Measurements from ENCODE around the gene CRYGN. TPM values are rescaled to one million over a fixed set of nuclear protein-coding genes. Genes with fewer than 3 reads are reported as not detected.

Gene CRYGN
- total RNA-seq, 2 donors from 2014 or later = not detected

DNA sequence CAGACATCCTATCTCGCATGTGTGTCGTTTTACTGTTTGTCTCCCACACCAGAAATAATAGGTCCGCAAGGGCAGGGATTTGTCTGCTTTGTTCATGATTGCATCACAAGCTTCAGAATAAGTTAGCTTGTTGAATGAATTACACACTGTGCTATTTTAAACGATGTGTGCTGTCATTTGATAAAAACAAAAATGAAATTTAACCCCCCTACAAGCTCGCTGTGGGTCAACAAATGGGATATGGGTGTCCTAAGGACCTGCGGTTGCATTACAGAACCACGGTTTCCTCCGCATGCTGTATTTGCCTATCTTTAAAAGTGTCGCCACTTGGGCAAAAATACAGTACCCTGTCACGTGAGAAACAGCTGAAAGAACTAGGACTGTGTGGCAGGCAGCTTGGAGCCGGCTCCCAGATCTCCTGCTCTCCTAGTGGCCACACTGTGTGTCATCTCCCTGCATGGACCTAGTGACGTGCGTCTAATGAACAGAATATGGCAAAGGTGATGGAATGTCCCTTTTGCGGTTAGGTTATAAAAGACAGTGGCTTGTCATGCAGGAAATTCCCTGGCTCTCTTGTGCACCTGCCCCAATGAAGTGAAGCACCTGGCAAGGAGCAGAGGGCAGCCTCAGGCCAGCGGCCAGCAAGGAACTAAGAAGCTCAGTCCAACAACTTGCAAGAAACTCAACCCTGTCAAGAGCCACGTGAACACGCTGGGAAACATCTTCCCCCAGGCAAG is 32.9 kb upstream of the CRYGN start:
- Histone ChIP-seq H3K9ac (ENCODE audit: low read depth in 2 of 2, low read length in 2 of 2) (no peak overlapping the region), H3K27ac (no peak overlapping the region)
- intact Hi-C loops (cut with DNase I) = no loop called here

GRCh38 chr7:151470711-151471110 is 30.8 kb upstream of the CRYGN start:
- no peaks in the 10 kb centered on the region for H3K27me3 ChIP-seq
- intact Hi-C loops (cut with DNase I) = no loop called here
- no peaks in the 10 kb centered on the region for H3K36me3 ChIP-seq
- no peak overlapping the region for H3K4me3 ChIP-seq
- no peak overlapping the region for H3K27ac ChIP-seq
- no peak overlapping the region for H3K9ac ChIP-seq (ENCODE audit: low read depth in 2 of 2, low read length in 2 of 2)
- no peaks in the 10 kb centered on the region for H3K9me3 ChIP-seq
- TF ChIP-seq, protein P1, sequence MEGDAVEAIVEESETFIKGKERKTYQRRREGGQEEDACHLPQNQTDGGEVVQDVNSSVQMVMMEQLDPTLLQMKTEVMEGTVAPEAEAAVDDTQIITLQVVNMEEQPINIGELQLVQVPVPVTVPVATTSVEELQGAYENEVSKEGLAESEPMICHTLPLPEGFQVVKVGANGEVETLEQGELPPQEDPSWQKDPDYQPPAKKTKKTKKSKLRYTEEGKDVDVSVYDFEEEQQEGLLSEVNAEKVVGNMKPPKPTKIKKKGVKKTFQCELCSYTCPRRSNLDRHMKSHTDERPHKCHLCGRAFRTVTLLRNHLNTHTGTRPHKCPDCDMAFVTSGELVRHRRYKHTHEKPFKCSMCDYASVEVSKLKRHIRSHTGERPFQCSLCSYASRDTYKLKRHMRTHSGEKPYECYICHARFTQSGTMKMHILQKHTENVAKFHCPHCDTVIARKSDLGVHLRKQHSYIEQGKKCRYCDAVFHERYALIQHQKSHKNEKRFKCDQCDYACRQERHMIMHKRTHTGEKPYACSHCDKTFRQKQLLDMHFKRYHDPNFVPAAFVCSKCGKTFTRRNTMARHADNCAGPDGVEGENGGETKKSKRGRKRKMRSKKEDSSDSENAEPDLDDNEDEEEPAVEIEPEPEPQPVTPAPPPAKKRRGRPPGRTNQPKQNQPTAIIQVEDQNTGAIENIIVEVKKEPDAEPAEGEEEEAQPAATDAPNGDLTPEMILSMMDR (IDR thresholded peaks at IDR 0.05) = no peak
- H3K4me1 ChIP-seq = no peaks in the 10 kb centered on the region
- DNase-seq = no peak

More for the DNA sequence above, 32.9 kb upstream of the CRYGN start:
- Histone ChIP-seq H3K36me3 (no peaks in the 10 kb centered on the region), H3K27me3 (no peaks in the 10 kb centered on the region), H3K4me1 (no peaks in the 10 kb centered on the region), H3K4me3 (no peak overlapping the region), H3K9me3 (no peaks in the 10 kb centered on the region)
- TF ChIP-seq, protein P1 (IDR thresholded peaks at IDR 0.05) = no peak
- DNase-seq = no peak

- DNase-seq = peak; percentile 65
- no peaks in the 10 kb centered on the region for H3K4me1 ChIP-seq
Measured at GRCh38 chr7:151469281-151469680, 29.3 kb upstream of the CRYGN start.

DNA sequence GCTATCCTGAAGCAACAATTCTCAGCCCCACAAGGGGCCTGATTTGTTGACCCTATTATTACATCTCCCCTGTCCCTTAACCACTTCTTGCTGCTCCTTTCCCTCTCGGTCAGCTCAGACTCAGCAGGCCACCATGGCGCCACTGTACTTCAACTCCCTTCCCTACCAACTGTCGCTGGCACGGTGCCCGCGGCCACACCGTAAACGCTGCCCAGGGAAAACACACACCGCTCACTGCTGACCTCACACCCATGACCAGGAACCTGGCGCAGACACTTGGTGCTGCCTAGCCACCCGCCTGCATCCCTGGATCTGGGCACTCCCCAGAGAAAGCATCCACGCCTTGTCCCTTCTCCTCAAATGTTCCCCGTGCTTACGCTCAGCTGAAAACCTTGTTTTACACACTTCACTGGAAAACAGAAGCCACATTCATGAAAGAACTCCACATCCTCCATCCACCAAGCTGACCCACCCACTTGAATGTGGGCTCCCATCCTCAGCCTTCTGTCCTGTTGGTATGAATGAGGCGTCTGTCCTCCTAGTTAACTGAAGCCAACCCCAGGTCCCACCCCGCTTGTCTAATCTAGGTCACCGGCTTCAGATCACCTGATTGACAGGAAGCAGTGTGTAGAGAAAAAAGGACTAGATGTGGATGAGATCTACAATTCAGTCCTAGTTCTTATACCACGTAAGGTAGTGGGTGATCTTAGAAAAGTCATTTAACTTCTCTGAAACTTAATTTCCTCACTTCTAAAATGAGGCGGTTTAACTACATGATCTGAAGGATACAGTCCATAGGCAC is 28.5 kb upstream of the CRYGN start:
- no peak overlapping the region for H3K9ac ChIP-seq (ENCODE audit: low read depth in 2 of 2, low read length in 2 of 2)
- no peaks in the 10 kb centered on the region for H3K27me3 ChIP-seq
- H3K36me3 ChIP-seq = no peaks in the 10 kb centered on the region
- H3K9me3 ChIP-seq = no peaks in the 10 kb centered on the region
- intact Hi-C loops (cut with DNase I) = loop anchor here (10.0 kb wide), 1 partner anchor 286 kb away; no protein-coding TSS in a partner anchor
- no peak overlapping the region for H3K4me3 ChIP-seq
- TF ChIP-seq, protein P1 (IDR thresholded peaks at IDR 0.05) = no peak
- no peaks in the 10 kb centered on the region for H3K4me1 ChIP-seq
- DNase-seq = no peak
- H3K27ac ChIP-seq = no peak overlapping the region

More at GRCh38 chr7:151469281-151469680, 29.3 kb upstream of the CRYGN start:
- Histone ChIP-seq H3K9me3 (no peaks in the 10 kb centered on the region), H3K27ac (no peak overlapping the region), H3K9ac (ENCODE audit: low read depth in 2 of 2, low read length in 2 of 2) (no peak overlapping the region), H3K4me3 (no peak overlapping the region), H3K27me3 (no peaks in the 10 kb centered on the region), H3K36me3 (no peaks in the 10 kb centered on the region)
- intact Hi-C loops (cut with DNase I) = loop anchor here (10.0 kb wide), 1 partner anchor 286 kb away; no protein-coding TSS in a partner anchor
- TF ChIP-seq, protein P1 (IDR thresholded peaks at IDR 0.05) = no peak

DNA sequence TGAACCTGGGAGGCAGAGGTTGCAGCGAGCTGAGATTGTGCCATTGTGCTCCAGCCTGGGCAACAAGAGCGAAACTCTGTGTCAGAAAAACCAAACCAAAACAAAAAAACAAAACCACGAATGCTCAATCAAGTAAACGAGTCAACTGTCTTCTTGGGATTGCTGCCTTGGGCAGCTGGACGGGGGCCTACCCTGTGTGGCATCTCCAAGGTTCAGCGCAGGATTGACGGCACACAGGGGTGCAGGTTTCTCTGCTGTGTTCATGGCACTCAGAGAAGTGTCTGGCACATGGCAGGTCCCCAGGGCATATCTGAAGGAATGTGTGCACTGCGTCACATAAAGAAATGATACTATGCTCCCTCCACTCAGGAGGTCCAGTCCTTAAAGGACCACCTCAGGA is 25.2 kb upstream of the CRYGN start:
- Histone ChIP-seq H3K4me1 (peaks cover 5% of the 10 kb centered on the region), H3K9ac (ENCODE audit: low read depth in 2 of 2, low read length in 2 of 2) (no peak overlapping the region), H3K9me3 (no peaks in the 10 kb centered on the region), H3K36me3 (no peaks in the 10 kb centered on the region), H3K4me3 (no peak overlapping the region), H3K27me3 (no peaks in the 10 kb centered on the region), H3K27ac (no peak overlapping the region)
- intact Hi-C loops (cut with DNase I) = loop anchor here (10.0 kb wide), 1 partner anchor 290 kb away; no protein-coding TSS in a partner anchor
- TF ChIP-seq, protein P1 (IDR thresholded peaks at IDR 0.05) = no peak
- no peak for DNase-seq
